Common myeloid progenitor, CD34-positive (primary cell): ENCODE results near the gene SPEF2.
A peak's percentile ranks its signal among the peaks of the same experiment; 100 is the strongest.

Experiments
- CTCF ChIA-PET: fragments of 350-600 bp; sonication (Branson Sonifier 250); formaldehyde crosslinking; loops from one replicate; lab custom pipeline; 2021; ENCODE audit warnings: antibody characterized with exemption; lab: Charles Lee
- POLR2A ChIA-PET: fragments of 350-600 bp; sonication (Branson Sonifier 250); formaldehyde crosslinking; loops from one replicate; lab custom pipeline; 2021; ENCODE audit warnings: antibody characterized with exemption; lab: Charles Lee
- DNase-seq, 3 donors: peaks; one replicate each; pipeline versions ENCODE4 v3.0.0 to v3.0.0-alpha.2; 2013
- H3K27ac ChIP-seq, 2 experiments: 1 replicate in 1 of 2; 2 replicates in 1 of 2; pipeline ENCODE4 v1.7.0; 2013; ENCODE audit warnings: inconsistent platforms in 2 of 2, low read length in 2 of 2, mild to moderate bottlenecking in 2 of 2, low read depth in 1 of 2, moderate library complexity in 1 of 2; ENCODE audit not compliant: severe bottlenecking in 2 of 2, insufficient read depth in 1 of 2, poor library complexity in 1 of 2
- H3K27me3 ChIP-seq, 5 experiments: replicated peaks in 2 of 5; 1 replicate in 3 of 5; 2 replicates in 2 of 5; pipeline versions ENCODE4 v1.6.1 to v1.7.0; 2013; ENCODE audit warnings: low read length in 4 of 5, mild to moderate bottlenecking in 2 of 5, moderate library complexity in 2 of 5, inconsistent platforms in 1 of 5; ENCODE audit not compliant: insufficient read depth in 5 of 5, control insufficient read depth in 4 of 5
- H3K36me3 ChIP-seq, 4 experiments: 1 replicate in 2 of 4; 2 replicates in 2 of 4; pipeline versions ENCODE4 v1.6.1 to v1.7.0; 2013; ENCODE audit warnings: low read length in 3 of 4, control low read depth in 1 of 4, mild to moderate bottlenecking in 1 of 4; ENCODE audit not compliant: control insufficient read depth in 4 of 4, insufficient read depth in 4 of 4
- H3K4me1 ChIP-seq, 4 experiments: 1 replicate in 3 of 4; 2 replicates in 1 of 4; pipeline versions ENCODE4 v1.6.1 to v1.7.1; 2013; ENCODE audit warnings: low read length in 3 of 4, mild to moderate bottlenecking in 3 of 4, control low read depth in 1 of 4, inconsistent platforms in 1 of 4, moderate library complexity in 1 of 4; ENCODE audit not compliant: control insufficient read depth in 4 of 4, insufficient read depth in 4 of 4; ENCODE audit errors: control extremely low read depth in 1 of 4
- H3K4me3 ChIP-seq, 7 experiments: 1 replicate in 4 of 7; 2 replicates in 3 of 7; pipeline versions ENCODE4 v1.5.1 to v1.7.0; 2013; ENCODE audit warnings: mild to moderate bottlenecking in 7 of 7, low read length in 6 of 7, moderate library complexity in 6 of 7, inconsistent platforms in 2 of 7, low read depth in 2 of 7, control low read depth in 1 of 7; ENCODE audit not compliant: insufficient read depth in 4 of 7, control insufficient read depth in 1 of 7; ENCODE audit errors: extremely low read depth in 1 of 7
- H3K9me3 ChIP-seq, 5 experiments: 1 replicate in 4 of 5; 2 replicates in 1 of 5; pipeline versions ENCODE4 v1.6.1 to v1.7.1; 2013; ENCODE audit warnings: low read length in 4 of 5, mild to moderate bottlenecking in 2 of 5, inconsistent platforms in 1 of 5, low read depth in 1 of 5, moderate library complexity in 1 of 5; ENCODE audit not compliant: control insufficient read depth in 4 of 5, insufficient read depth in 2 of 5; ENCODE audit errors: control extremely low read depth in 1 of 5
- WGBS: methylation state at CpG from one replicate; pipeline ENCODE4 v1.1.5; 2013; ENCODE audit not compliant: insufficient coverage; 5-methylcytosine and 5-hydroxymethylcytosine counted together

SPEF2 gene

GRCh38 chr5:35608881-35609779 lies 8.5 kb upstream of the SPEF2 start:
- ChIA-PET CTCF (no interaction called here), POLR2A (no interaction called here)
- WGBS: no CpG with 5 or more reads among the region's 5 CpGs
- H3K27ac ChIP-seq: no peak overlapping the region
- no peaks in the 10 kb centered on the region for H3K36me3 ChIP-seq
- no peak for DNase-seq
- no peaks in the 10 kb centered on the region for H3K4me1 ChIP-seq
- no peak overlapping the region for H3K4me3 ChIP-seq
- H3K27me3 ChIP-seq: no peaks in the 10 kb centered on the region
- peaks cover 0 to 4% (median 0%) of the 10 kb centered on the region in 5 experiments for H3K9me3 ChIP-seq

- peaks cover 3 to 16% (median 8%) of the 10 kb centered on the region in 4 experiments for H3K4me1 ChIP-seq
- no CpG with 5 or more reads among the region's 3 CpGs for WGBS
- H3K27me3 ChIP-seq: no peaks in the 10 kb centered on the region
- DNase-seq: no peak
- no peaks in the 10 kb centered on the region for H3K36me3 ChIP-seq
- ChIA-PET POLR2A (interaction anchor here (0.7 kb wide), 1 partner anchor 49 kb away, joined by 3 read pairs; no protein-coding TSS in a partner anchor), CTCF (interaction anchor here (1.0 to 1.8 kb wide), 5 partner anchors 9 to 311 kb away, joined by 3 to 6 read pairs (median 3); no protein-coding TSS in a partner anchor)
- peak overlapping the region in 5 of 7 experiments; percentile 90 to 97 (median 94) for H3K4me3 ChIP-seq
- H3K9me3 ChIP-seq: peaks cover 0 to 2% (median 0%) of the 10 kb centered on the region in 5 experiments
- peak overlapping the region; percentile 53 to 81 for H3K27ac ChIP-seq
These were observed 616 bp upstream of the SPEF2 start for GRCh38 chr5:35617060-35617434.

GRCh38 chr5:35618304-35618636 lies 607 bp downstream of the SPEF2 start:
- peak in 1 of 3 donors; percentile 16 for DNase-seq
- Histone ChIP-seq H3K27ac (peak overlapping the region; percentile 53 to 81), H3K4me3 (peak overlapping the region; percentile 89 to 97 (median 94)), H3K4me1 (peaks cover 5 to 16% (median 10%) of the 10 kb centered on the region in 4 experiments), H3K9me3 (peaks cover 0 to 2% (median 0%) of the 10 kb centered on the region in 5 experiments), H3K36me3 (no peaks in the 10 kb centered on the region), H3K27me3 (no peaks in the 10 kb centered on the region)
- WGBS: 7% methylated on average over 2 of the region's 4 CpGs
- CTCF ChIA-PET: interaction anchor here (0.7 to 1.8 kb wide), 7 partner anchors 18 to 313 kb away, joined by 3 to 6 read pairs (median 3); no protein-coding TSS in a partner anchor
- POLR2A ChIA-PET: no interaction called here

- Histone ChIP-seq H3K4me3 (peak overlapping the region in 4 of 7 experiments; percentile 90 to 97 (median 92)), H3K9me3 (peaks cover 0 to 2% (median 0%) of the 10 kb centered on the region in 5 experiments), H3K36me3 (no peaks in the 10 kb centered on the region), H3K27me3 (no peaks in the 10 kb centered on the region), H3K27ac (no peak overlapping the region), H3K4me1 (peaks cover 5 to 17% (median 11%) of the 10 kb centered on the region in 4 experiments)
- POLR2A ChIA-PET: no interaction called here
- no CpG with 5 or more reads among the region's 2 CpGs for WGBS
- peak in 2 of 3 donors; percentile 1 to 12 for DNase-seq
- CTCF ChIA-PET: interaction anchor here (0.7 to 1.5 kb wide), 4 partner anchors 17 to 313 kb away, joined by 3 to 4 read pairs (median 4); no protein-coding TSS in a partner anchor
These were observed 1.1 kb downstream of the SPEF2 start for GRCh38 chr5:35618781-35619180.

GRCh38 chr5:35622974-35623373 lies 5.3 kb downstream of the SPEF2 start:
- 78% methylated on average over 2 of the region's 3 CpGs for WGBS
- DNase-seq: peak in 1 of 3 donors; percentile 1
- ChIA-PET POLR2A (no interaction called here), CTCF (no interaction called here)
- Histone ChIP-seq H3K9me3 (no peaks in the 10 kb centered on the region), H3K27ac (peak overlapping the region in 1 of 2 experiments; percentile 4), H3K4me3 (peak overlapping the region in 1 of 7 experiments; percentile 19), H3K36me3 (no peaks in the 10 kb centered on the region), H3K27me3 (no peaks in the 10 kb centered on the region), H3K4me1 (peaks cover 4 to 25% (median 8%) of the 10 kb centered on the region in 4 experiments)

- Histone ChIP-seq H3K9me3 (no peaks in the 10 kb centered on the region), H3K4me1 (peaks cover 0 to 15% (median 1%) of the 10 kb centered on the region in 4 experiments), H3K27me3 (no peaks in the 10 kb centered on the region), H3K4me3 (no peak overlapping the region), H3K36me3 (peaks cover 0 to 2% (median 0%) of the 10 kb centered on the region in 4 experiments), H3K27ac (no peak overlapping the region)
- POLR2A ChIA-PET: interaction anchor here (0.7 kb wide), 1 partner anchor 677 kb away, joined by 3 read pairs; no protein-coding TSS in a partner anchor
- DNase-seq: peak; percentile 22 to 80 (median 70)
- CTCF ChIA-PET: interaction anchor here (0.9 kb wide), 1 partner anchor 12 kb away, joined by 3 read pairs; no protein-coding TSS in a partner anchor
These were observed 6.3 kb downstream of the SPEF2 start for GRCh38 chr5:35623991-35624390.
